IPS-15b (cell line): ENCODE measurements around the gene NOS1.

Source experiments
- H3K27me3 ChIP-seq: one replicate; pipeline ENCODE4 v1.6.1; 2013; ENCODE audit warnings: low read length; ENCODE audit not compliant: control insufficient read depth, insufficient read depth
- H3K36me3 ChIP-seq: one replicate; pipeline ENCODE4 v1.6.1; 2013; ENCODE audit warnings: low read length; ENCODE audit not compliant: control insufficient read depth, insufficient read depth
- H3K4me1 ChIP-seq: one replicate; pipeline ENCODE4 v1.6.1; 2013; ENCODE audit warnings: mild to moderate bottlenecking, low read length; ENCODE audit not compliant: control insufficient read depth, insufficient read depth
- H3K4me3 ChIP-seq: one replicate; pipeline ENCODE4 v1.5.1; 2013; ENCODE audit warnings: low read depth, low read length
- H3K9ac ChIP-seq: one replicate; pipeline ENCODE4 v1.6.1; 2013; ENCODE audit warnings: low read depth, mild to moderate bottlenecking, low read length
- H3K9me3 ChIP-seq: one replicate; pipeline ENCODE4 v1.6.1; 2013; ENCODE audit warnings: mild to moderate bottlenecking, low read length; ENCODE audit not compliant: control insufficient read depth, insufficient read depth

NOS1 gene

DNA sequence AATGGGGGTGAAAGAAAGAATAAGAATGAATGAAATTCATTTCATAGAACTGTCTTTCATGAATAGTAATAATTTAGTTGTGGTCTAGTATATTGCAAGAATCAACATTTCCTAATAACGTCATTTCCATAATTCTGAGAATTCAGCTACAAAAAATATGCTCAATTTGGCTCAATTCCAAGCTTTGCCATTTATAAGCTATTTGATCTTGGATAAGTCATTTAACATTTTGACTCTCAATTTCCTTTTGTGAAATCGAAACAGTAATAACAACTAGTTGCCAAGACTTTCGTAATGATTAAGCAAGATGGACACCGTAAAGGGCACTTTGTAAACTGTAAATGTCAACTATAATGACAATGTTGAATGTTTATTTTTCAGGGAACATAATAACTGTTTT lies 18.1 kb downstream of the NOS1 start:
- H3K4me3 ChIP-seq: no peak overlapping the region
- no peaks in the 10 kb centered on the region for H3K9me3 ChIP-seq
- no peak overlapping the region for H3K9ac ChIP-seq
- H3K4me1 ChIP-seq: no peaks in the 10 kb centered on the region
- H3K36me3 ChIP-seq: no peaks in the 10 kb centered on the region
- H3K27me3 ChIP-seq: no peaks in the 10 kb centered on the region

DNA sequence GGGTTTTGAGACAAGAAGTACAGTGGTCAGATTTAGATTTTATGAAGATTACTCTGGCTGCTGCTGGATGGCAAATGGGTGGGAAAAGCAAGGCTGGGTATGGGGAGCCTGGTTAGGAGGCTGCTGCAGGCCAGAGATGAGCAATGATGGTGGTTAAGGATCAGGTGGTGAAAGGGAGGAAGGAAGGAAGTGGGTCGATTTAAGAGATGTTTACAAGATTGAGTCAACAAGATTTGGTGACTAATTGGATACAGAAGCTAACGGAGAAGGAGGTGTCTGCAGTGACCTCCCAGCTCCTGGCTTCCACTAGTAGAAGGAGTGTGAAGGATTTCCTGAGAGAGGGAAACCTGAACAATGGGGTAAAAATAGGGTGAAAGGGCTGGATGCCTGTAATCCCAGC lies 18.7 kb downstream of the NOS1 start:
- no peak overlapping the region for H3K4me3 ChIP-seq
- no peaks in the 10 kb centered on the region for H3K9me3 ChIP-seq
- no peak overlapping the region for H3K9ac ChIP-seq
- H3K36me3 ChIP-seq: no peaks in the 10 kb centered on the region
- H3K27me3 ChIP-seq: no peaks in the 10 kb centered on the region
- no peaks in the 10 kb centered on the region for H3K4me1 ChIP-seq

DNA sequence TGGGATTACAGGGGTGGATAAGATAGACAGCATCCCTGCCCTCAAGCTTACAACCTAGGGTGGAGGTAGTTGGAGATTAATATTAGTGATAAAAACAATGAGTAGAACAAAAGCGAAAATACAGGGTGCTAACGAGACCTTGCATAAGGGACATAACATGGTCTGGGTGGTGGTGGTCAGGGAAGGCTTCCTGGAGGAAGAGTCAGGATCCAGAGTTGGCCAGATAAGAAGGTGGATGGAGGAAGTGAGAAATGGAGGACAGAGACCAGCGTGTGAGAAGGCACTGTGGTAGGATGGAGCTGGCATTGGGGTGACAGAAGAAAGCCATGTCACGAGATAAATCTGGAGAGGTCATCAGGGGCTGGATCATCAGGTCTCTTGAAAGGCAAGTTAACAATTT lies 19.2 kb downstream of the NOS1 start:
- Histone ChIP-seq H3K27me3 (no peaks in the 10 kb centered on the region), H3K4me3 (no peak overlapping the region), H3K9ac (no peak overlapping the region), H3K4me1 (no peaks in the 10 kb centered on the region), H3K36me3 (no peaks in the 10 kb centered on the region), H3K9me3 (no peaks in the 10 kb centered on the region)

GRCh38 chr12:117339104-117339503 lies 22.3 kb downstream of the NOS1 start:
- Histone ChIP-seq H3K4me3 (no peak overlapping the region), H3K4me1 (no peaks in the 10 kb centered on the region), H3K9me3 (no peaks in the 10 kb centered on the region), H3K9ac (no peak overlapping the region), H3K36me3 (no peaks in the 10 kb centered on the region), H3K27me3 (no peaks in the 10 kb centered on the region)

DNA sequence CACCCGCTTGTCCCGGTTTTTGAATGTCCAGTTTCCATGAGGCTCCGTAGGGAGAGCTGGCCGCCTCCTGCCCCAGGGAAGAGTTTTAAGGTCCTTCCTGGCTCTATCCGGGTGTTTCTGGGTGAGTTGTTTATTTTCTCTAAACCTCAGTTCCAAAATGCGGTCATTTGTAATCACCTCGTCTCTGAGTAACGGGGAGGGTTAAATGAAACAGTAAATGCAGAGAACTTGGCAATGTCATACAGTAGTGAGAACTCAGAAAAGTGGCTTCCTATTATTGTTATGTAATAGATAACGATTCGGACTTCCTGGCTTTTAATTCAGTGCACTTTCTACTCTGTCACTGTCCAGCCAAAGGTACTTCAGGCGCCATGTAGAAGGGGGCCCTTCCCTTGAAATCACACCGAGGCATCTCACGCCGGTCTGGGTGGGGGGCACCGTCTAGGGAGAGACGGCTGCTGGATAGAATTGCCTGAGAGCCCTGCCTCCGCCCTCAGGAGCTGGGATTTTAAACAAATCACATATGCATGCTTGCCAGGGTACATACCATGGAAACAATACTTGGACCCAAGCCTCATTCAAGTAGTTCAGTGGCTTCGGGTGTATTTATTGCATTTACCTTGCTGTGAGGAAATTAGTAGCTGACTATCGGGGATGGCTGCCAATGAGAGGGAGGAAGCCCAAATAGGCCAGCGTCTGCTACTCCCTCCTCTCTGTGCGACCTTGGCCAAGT lies 26.4 kb downstream of the NOS1 start:
- no peaks in the 10 kb centered on the region for H3K27me3 ChIP-seq
- no peaks in the 10 kb centered on the region for H3K36me3 ChIP-seq
- H3K4me3 ChIP-seq: no peak overlapping the region
- H3K9me3 ChIP-seq: no peaks in the 10 kb centered on the region
- H3K9ac ChIP-seq: no peak overlapping the region
- H3K4me1 ChIP-seq: peaks cover 3% of the 10 kb centered on the region

DNA sequence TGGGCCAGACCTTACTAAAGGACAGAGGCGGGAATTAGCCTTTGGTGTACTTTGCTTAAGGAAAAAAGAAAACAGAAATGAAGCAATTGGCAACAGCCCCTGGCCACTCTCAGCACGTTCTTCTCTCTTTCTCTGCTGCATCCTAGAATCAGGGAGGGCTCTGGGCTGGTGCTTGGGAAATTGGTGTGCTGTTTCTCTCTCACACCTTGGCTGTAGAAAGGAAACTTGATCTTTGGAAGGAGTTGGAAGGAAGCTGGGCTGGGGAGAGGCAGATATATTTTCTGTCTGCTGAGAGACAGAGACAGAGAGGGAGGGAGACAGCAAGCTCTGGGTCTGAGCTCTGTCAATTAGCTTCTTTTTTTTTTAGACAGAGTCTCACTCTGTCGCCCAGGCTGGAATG lies 27.4 kb downstream of the NOS1 start:
- Histone ChIP-seq H3K9ac (no peak overlapping the region), H3K36me3 (no peaks in the 10 kb centered on the region), H3K4me3 (no peak overlapping the region), H3K9me3 (no peaks in the 10 kb centered on the region), H3K27me3 (no peaks in the 10 kb centered on the region), H3K4me1 (peaks cover 3% of the 10 kb centered on the region)

DNA sequence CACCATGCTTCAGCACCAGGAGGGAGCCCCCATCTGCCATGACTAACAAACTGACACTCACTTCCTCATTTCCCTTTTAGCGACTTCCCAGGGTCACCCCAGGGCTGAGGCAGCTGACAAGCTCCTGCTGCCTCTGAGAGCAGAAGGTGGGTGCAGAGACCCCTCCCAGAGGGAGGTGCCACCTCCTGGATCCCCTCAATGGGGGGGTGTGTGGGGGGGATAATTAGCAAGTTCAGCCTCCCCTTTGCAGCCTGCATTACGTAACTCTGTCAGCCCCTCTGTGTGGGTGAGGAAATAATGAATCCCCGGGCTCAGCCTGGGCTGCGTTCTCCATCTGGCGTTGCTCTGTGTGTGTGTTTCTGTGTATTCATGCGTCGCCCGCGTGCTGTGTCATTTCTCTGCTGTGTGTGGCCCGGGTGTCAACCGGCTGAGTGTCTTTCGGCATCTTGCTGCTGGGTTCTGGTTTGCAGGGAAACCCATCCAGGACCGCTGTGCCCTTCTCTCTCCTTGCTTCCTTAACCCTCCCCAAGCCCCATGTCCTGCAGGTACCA lies 28.0 kb downstream of the NOS1 start:
- Histone ChIP-seq H3K9me3 (no peaks in the 10 kb centered on the region), H3K4me1 (peaks cover 3% of the 10 kb centered on the region), H3K27me3 (no peaks in the 10 kb centered on the region), H3K36me3 (no peaks in the 10 kb centered on the region), H3K4me3 (no peak overlapping the region), H3K9ac (no peak overlapping the region)

DNA sequence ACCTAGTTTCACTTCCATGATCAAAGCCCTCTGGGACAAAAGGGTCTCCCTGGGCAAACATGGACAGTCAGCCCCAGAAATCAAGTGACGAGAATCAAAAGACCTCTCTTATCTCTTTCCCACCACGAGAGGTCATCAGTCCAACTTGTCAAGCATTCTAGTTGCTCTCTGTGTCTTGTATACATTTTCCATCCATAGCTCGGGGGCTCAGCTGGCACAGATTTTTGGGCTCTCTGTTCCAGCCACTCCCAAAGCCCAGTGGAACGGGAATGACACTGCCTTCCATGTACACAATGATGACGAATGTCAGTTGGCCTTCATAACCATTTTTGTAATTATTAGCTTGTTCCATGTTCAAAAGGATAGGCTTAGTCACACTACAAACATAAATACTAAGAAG lies 29.7 kb downstream of the NOS1 start:
- Histone ChIP-seq H3K9ac (no peak overlapping the region), H3K4me3 (no peak overlapping the region), H3K36me3 (no peaks in the 10 kb centered on the region), H3K9me3 (no peaks in the 10 kb centered on the region), H3K4me1 (peaks cover 3% of the 10 kb centered on the region), H3K27me3 (no peaks in the 10 kb centered on the region)

DNA sequence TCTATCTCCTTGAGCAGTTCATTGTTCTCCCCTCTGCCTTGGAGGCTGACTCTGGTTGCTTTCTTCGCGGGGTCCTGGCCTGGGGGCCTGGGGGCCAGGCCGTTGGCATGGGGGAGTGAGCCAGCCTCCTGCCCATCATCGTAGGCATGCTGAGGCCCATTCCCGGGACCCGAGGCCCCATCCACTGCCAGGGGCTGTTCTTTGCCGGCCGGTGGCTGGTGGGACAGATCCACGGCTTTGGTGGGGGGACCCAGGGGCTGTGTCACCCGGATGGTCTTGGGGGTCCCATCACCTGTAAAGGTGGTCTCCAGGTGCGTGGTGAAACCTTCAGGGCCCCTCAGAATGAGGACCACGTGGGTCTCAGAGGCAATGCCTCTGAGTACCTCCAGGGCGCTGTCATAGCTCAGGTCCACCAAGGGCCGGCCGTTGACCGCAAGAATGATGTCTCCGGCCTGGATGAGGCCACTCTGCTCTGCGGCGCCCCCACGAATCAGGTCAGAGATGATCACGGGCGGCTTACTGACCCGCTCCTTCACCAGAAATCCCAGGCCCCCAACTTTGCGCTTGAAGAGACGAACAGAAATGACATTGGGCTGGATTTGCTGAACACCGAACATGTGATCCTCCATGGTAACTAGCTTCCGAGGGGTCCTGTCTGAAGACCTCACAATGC lies 30.8 kb downstream of the NOS1 start:
- Histone ChIP-seq H3K4me3 (no peak overlapping the region), H3K9ac (no peak overlapping the region), H3K4me1 (peaks cover 3% of the 10 kb centered on the region), H3K27me3 (no peaks in the 10 kb centered on the region), H3K9me3 (no peaks in the 10 kb centered on the region), H3K36me3 (no peaks in the 10 kb centered on the region)

DNA sequence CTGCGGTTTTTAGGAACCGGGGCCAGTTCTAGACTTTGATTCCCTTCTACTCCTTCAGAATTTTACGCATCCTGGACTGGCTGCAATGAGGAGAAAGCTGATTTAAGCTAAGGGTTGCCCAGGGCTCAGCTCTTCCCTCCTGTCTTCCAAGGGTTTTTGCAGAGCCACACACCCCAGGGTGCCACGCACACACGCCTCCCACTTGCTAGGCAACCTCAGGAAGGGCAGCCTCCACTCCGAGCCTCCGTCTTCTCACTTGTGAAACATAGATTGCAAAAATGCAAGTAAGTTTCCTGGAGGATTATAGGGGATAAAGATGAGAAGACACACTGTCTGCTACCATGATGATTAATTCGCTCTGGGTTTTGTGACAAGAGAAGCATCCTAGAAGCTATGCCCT lies 31.7 kb downstream of the NOS1 start:
- H3K4me1 ChIP-seq: peaks cover 3% of the 10 kb centered on the region
- H3K27me3 ChIP-seq: no peaks in the 10 kb centered on the region
- no peak overlapping the region for H3K4me3 ChIP-seq
- no peaks in the 10 kb centered on the region for H3K9me3 ChIP-seq
- H3K36me3 ChIP-seq: no peaks in the 10 kb centered on the region
- H3K9ac ChIP-seq: no peak overlapping the region

- Histone ChIP-seq H3K9ac (no peak overlapping the region), H3K4me1 (peaks cover 2% of the 10 kb centered on the region), H3K9me3 (no peaks in the 10 kb centered on the region)
Measured at GRCh38 chr12:117328556-117329100, 32.8 kb downstream of the NOS1 start.

DNA sequence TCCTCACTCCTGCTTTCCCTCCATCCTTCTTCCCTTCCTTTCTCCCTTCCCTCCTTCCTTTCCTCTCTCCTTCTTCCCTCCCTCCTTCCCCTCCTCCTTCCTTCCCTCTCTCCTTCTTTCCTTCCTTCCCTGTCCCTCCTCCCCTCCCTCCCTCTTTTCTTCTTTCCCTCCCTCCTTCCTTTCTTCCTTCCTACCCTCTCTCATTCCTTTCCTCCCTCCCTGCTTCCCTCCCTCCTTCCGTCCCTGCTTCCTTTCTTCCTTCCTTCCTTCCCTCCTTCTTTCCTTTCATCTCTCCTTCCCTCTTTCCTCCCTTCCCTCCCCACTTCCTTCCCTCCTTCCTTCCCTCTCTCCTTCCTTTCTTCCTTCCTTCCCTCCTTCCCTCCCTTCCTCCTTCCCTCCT lies 39.0 kb downstream of the NOS1 start:
- H3K4me3 ChIP-seq: no peak overlapping the region
- H3K27me3 ChIP-seq: peaks cover 4% of the 10 kb centered on the region
- H3K36me3 ChIP-seq: no peaks in the 10 kb centered on the region
- no peak overlapping the region for H3K9ac ChIP-seq
- no peaks in the 10 kb centered on the region for H3K9me3 ChIP-seq
- no peaks in the 10 kb centered on the region for H3K4me1 ChIP-seq

More at GRCh38 chr12:117328556-117329100, 32.8 kb downstream of the NOS1 start:
- Histone ChIP-seq H3K27me3 (no peaks in the 10 kb centered on the region), H3K4me3 (no peak overlapping the region), H3K36me3 (no peaks in the 10 kb centered on the region)
